ENCODE data around the gene HOMER3.
A peak's percentile ranks its signal among the peaks of the same experiment; 100 is the strongest.
"Not testable (repeated sequence)": the region's sequence is repeated elsewhere in the genome, so short reads cannot be mapped to it uniquely, and the experiment has no call there.

The HOMER3 gene

GRCh38 chr19:18919086-18919899, 21.7 kb downstream of the HOMER3 start, which contains the start of the genes COPE and DDX49:
Gene COPE, minus strand, starts transcription at chr19:18919387. Its CDS starts 39 bp downstream, at chr19:18919348.
Gene DDX49, plus strand, starts transcription at chr19:18919715. Its CDS starts 27 bp downstream, at chr19:18919742.
- H3K4me1 Mint-ChIP-seq: peaks cover 60% of the 10 kb centered on the region
- H3K27ac Mint-ChIP-seq: peak within 1 kb of the TSS; percentile 99 to 100
- ATAC-seq (peak; percentile 96), DNase-seq (peak; percentile 95 to 99)
- no peaks in the 10 kb centered on the region for H3K9me3 Mint-ChIP-seq
- peak within 1 kb of the TSS; percentile 91 to 96 for H3K4me3 Mint-ChIP-seq
- H3K27me3 Mint-ChIP-seq: no peaks in the 10 kb centered on the region

DNA sequence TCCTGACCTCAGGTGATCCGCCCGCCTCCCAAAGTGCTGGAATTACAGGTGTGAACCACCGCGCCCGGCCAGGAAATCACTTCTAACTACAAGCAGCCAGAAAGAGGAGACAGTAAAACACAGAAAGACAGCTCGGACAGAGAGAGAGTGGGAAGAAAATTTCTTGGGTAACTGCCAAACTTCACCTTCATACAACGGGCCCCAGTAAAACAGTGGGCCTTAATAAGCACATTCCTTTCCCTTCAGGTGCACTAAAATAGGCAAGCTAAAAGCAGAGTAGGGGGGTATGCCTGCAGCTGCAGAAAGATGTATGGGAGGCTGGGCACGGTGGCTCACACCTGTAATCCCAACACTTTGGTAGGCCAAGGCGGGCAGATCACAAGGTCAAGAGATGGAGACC, 23.4 kb downstream of the HOMER3 start:
- peak overlapping the region; percentile 64 to 91 for H3K4me3 Mint-ChIP-seq
- not testable (repeated sequence) for H3K9me3 Mint-ChIP-seq, H3K27me3 Mint-ChIP-seq, DNase-seq, ATAC-seq
- H3K27ac Mint-ChIP-seq: peak overlapping the region in 1 of 2 donors; percentile 76
- peaks cover 75% of the 10 kb centered on the region for H3K4me1 Mint-ChIP-seq

- peak in 1 of 2 donors; percentile 46 for DNase-seq
- ATAC-seq: no peak
- peaks cover 61% of the 10 kb centered on the region for H3K4me1 Mint-ChIP-seq
- H3K27ac Mint-ChIP-seq: no peak overlapping the region
- no peaks in the 10 kb centered on the region for H3K9me3 Mint-ChIP-seq
- no peak overlapping the region for H3K4me3 Mint-ChIP-seq
- no peaks in the 10 kb centered on the region for H3K27me3 Mint-ChIP-seq
Observed at GRCh38 chr19:18915639-18916038, 25.4 kb downstream of the HOMER3 start.

DNA sequence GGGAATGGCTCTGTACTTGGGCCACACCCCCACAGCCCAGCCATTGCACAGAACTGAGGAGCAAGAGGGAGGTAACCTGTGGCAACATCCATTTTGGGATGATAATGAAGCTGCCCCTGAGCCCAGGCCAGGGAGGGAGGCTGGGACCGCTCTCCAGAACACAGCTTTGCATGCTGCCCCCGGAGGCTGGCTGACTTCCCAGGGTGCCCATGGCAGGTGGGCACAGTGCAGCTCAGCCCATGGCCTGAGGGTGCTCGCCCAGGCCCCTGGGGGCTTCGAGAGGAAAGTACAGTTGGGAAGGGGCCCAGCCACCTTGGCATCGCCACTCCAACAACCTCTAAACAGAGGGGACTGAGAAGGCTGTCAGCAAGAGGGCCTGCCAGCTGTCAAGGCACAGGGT, 27.6 kb downstream of the HOMER3 start:
- Mint-ChIP-seq H3K9me3 (no peaks in the 10 kb centered on the region), H3K27me3 (no peaks in the 10 kb centered on the region), H3K27ac (no peak overlapping the region), H3K4me1 (peaks cover 47% of the 10 kb centered on the region), H3K4me3 (no peak overlapping the region)
- ATAC-seq (no peak), DNase-seq (no peak)

DNA sequence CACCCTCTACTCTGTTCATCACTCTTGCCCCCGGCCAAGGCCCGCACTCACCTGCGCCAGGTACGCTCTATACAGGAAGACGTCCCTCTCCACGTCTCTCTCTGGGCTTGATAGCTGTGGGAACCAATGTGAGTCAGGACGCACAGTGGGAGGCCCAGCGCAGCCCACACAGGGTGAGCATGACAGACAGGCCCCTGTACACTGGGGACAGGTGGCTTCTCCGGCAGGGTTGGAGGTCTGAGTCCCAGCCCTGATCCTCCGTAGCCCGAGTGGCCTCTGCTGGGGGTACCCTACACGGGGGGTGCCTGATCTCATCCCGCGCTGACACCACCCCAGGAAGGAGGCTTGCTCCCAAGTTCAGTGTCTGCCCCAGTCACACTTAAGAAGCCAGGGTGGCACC, 28.1 kb downstream of the HOMER3 start:
- Mint-ChIP-seq H3K9me3 (no peaks in the 10 kb centered on the region), H3K4me3 (no peak overlapping the region), H3K27ac (peak overlapping the region in 1 of 2 donors; percentile 59), H3K4me1 (peaks cover 42% of the 10 kb centered on the region), H3K27me3 (no peaks in the 10 kb centered on the region)
- DNase-seq (no peak), ATAC-seq (no peak)

- Mint-ChIP-seq H3K27ac (no peak overlapping the region), H3K4me1 (peaks cover 25% of the 10 kb centered on the region), H3K4me3 (no peak overlapping the region), H3K9me3 (no peaks in the 10 kb centered on the region), H3K27me3 (no peaks in the 10 kb centered on the region)
- DNase-seq (no peak), ATAC-seq (no peak)
Observed at GRCh38 chr19:18910801-18911436, 30.1 kb downstream of the HOMER3 start.

GRCh38 chr19:18910010-18910409, 31.0 kb downstream of the HOMER3 start:
- DNase-seq (no peak), ATAC-seq (no peak)
- Mint-ChIP-seq H3K27me3 (no peaks in the 10 kb centered on the region), H3K4me3 (no peak overlapping the region), H3K9me3 (no peaks in the 10 kb centered on the region), H3K4me1 (peaks cover 16% of the 10 kb centered on the region), H3K27ac (peak overlapping the region in 1 of 2 donors; percentile 72)

DNA sequence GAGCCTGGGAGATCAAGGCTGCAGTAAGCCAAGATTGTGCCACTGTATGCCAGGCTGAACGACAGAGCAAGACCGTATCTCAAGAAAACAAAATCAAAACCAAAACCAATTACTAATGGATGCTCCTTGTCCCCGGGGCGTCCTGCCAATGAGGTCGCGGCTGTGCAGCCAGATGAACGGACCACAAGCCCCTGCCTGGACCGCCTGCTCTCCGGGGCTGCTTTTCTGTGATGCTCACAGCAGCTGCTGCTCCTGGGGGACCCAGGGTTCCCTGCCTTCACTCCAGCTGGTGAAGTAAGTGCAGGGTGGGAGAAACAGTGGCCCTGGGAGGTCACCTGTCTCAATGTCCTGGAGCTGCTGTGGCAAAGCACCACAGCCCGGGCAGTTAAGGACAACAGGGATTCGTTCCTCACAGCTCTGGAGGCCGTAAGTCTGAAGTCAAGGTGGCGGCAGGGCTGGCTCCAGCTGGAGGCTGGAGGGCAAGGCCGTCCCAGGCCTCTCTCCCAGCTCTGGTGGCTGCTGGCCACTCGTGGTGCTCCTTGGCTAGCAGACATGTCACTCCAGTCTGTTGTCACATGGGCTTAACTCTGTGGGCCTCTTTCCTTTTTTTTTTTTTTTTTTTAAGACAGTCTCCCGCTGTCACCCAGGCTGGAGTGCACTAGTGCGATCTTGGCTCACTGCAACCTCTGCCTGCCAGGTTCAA, 31.9 kb downstream of the HOMER3 start:
- peak overlapping the region in 1 of 2 donors; percentile 84 for H3K27ac Mint-ChIP-seq
- DNase-seq (no peak), ATAC-seq (no peak)
- H3K4me3 Mint-ChIP-seq: no peak overlapping the region
- H3K9me3 Mint-ChIP-seq: no peaks in the 10 kb centered on the region
- no peaks in the 10 kb centered on the region for H3K27me3 Mint-ChIP-seq
- H3K4me1 Mint-ChIP-seq: peaks cover 14% of the 10 kb centered on the region

DNA sequence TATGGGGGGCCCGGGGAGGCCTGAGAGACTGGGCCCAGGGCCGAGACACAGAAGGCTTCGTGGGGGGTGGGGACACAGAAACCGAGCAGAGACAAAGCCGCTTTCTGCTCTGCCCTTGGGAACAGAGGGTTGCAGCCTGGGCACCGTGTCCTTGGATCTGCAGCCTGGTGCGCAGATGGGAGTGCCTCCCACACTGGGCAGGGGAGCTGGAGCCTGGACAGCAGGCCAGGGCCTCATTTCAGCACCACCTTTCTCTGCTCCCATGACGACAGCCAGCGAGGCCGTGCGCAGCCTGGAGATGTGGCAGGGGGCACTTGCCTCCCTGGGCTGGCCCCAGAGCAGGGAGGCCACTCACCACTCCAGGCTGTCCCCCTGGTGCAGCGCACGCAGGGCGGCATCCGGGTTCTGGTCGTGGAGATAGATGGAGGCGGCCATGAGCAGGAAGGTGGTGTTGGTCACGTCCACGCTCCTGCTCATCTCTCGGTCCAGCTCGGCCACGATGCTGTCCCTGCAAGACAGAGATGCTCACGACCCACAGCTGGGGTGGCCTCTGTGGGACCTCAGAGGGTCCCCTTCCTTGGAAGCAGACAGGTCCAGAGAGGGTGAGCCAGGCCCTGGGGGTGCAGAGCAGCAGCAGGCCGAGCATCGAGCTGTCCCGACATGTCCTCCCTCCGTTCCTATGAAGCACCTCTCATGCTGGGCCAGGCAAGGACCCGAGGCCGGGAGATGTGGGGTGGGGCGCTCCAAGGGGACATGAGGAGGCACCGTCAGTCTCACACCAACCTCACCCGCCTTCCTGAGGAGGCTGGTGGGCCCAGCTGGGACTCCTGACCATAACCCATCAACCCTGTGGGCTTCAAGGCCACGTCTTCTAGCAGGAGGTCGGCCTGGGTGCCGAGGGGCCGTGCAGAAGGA, 34.2 kb downstream of the HOMER3 start:
- no peaks in the 10 kb centered on the region for H3K27me3 Mint-ChIP-seq
- H3K9me3 Mint-ChIP-seq: no peaks in the 10 kb centered on the region
- no peaks in the 10 kb centered on the region for H3K4me1 Mint-ChIP-seq
- DNase-seq (no peak), ATAC-seq (peak; percentile 27)
- H3K27ac Mint-ChIP-seq: no peak overlapping the region
- H3K4me3 Mint-ChIP-seq: no peak overlapping the region

GRCh38 chr19:18905513-18906236, 35.3 kb downstream of the HOMER3 start:
- Mint-ChIP-seq H3K4me1 (no peaks in the 10 kb centered on the region), H3K9me3 (no peaks in the 10 kb centered on the region), H3K27ac (no peak overlapping the region), H3K4me3 (no peak overlapping the region), H3K27me3 (no peaks in the 10 kb centered on the region)
- DNase-seq: no peak
- ATAC-seq: no peak

DNA sequence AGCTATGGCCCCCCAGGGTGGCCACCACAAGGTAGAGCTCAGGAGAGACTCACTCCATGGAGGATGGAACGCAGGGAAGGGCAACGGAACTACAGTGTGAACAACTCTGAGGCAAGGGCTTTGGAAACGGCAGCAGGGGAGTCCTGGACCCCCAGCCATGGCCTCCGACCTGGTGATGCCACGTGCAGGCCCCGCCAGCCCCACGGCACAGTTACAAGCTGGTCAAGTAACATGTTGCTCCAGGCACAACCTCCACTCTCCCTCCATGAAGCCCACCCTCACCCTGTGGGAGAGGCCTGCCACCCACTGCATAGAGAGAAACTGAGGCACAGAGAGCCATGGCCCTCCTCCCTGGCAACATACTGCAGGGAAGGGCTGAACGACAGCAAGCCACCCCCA, 36.0 kb downstream of the HOMER3 start:
- Mint-ChIP-seq H3K27ac (peak overlapping the region; percentile 9 to 84), H3K27me3 (no peaks in the 10 kb centered on the region), H3K4me3 (no peak overlapping the region), H3K9me3 (no peaks in the 10 kb centered on the region), H3K4me1 (no peaks in the 10 kb centered on the region)
- ATAC-seq (no peak), DNase-seq (no peak)

- ATAC-seq (no peak), DNase-seq (no peak)
- H3K9me3 Mint-ChIP-seq: no peaks in the 10 kb centered on the region
- no peaks in the 10 kb centered on the region for H3K27me3 Mint-ChIP-seq
- H3K4me3 Mint-ChIP-seq: no peak overlapping the region
- H3K27ac Mint-ChIP-seq: peak overlapping the region in 1 of 2 donors; percentile 84
- no peaks in the 10 kb centered on the region for H3K4me1 Mint-ChIP-seq
Observed at GRCh38 chr19:18904334-18905057, 36.5 kb downstream of the HOMER3 start.

DNA sequence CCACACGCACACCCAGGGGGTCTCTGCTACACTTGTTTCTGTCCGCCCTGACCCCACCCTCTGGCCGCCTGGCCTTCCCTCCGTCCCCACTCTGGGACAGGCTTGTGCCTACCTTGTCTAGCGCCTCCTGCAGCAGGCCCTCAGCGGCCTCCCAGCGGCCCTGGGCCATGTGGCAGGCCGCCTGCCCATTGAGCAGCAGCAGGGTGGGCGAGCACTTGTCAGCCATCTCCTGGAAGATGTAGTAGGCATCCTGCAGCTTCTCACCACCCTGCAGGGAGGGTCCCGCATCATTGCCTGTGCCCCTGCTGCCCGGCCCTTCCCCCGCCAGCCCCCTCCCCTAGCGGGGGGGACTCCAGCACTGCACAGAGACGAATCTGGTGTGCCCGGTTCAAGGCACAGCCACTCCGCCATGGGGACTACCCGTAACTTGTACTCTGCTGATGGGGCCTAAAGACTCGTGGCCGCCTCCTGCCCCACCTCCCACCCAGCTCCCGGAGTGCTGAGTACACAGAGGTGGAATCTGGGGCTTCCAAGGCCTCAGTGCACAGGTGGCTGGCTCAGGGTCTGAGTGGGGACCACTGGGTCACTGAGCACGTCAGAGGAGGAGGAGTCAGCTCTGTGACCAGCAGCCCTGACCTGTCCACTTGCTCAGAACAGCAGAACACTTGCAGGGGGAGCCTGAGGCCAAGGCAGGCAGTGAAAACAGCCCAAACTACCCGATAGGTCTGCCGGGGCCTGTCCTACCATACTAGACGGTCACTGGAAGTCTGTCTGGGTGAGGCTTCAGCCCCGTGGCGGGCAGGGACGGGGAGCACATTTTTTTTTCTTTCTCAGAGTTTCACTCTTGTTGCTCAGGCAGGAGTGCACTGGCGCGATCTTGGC, 37.6 kb downstream of the HOMER3 start:
- Mint-ChIP-seq H3K27me3 (no peaks in the 10 kb centered on the region), H3K4me3 (peak overlapping the region in 1 of 2 donors; percentile 44), H3K4me1 (no peaks in the 10 kb centered on the region), H3K27ac (no peak overlapping the region), H3K9me3 (no peaks in the 10 kb centered on the region)
- ATAC-seq: no peak
- DNase-seq: no peak

All from stimulated activated naive CD8-positive, alpha-beta T cell treated with anti-CD3 and anti-CD28 coated beads, Interleukin-15, amount 100 ng/mL, for 72 hours (primary cell).